Fibroblast of pulmonary artery (primary cell): ENCODE results near the gene PAFAH1B2.
"Not testable (repeated sequence)": the region's sequence is repeated elsewhere in the genome, so short reads cannot be mapped to it uniquely, and the experiment has no call there.

ENCODE experiments used
- DNase-seq: peaks from one replicate; pipeline ENCODE4 v3.0.0-alpha.2; 2010; ENCODE audit warnings: low read depth
- H3K4me3 ChIP-seq: replicated peaks from 2 replicates; pipeline ENCODE4 v1.5.1; 2011; ENCODE audit warnings: low read depth, mild to moderate bottlenecking, control low read depth, low read length, moderate library complexity
- TF ChIP-seq, protein P1 (sequence below): IDR thresholded peaks from 2 replicates; pipeline ENCODE4 v1.5.1; 2011; ENCODE audit warnings: mild to moderate bottlenecking, control low read depth, low read length, inconsistent platforms; ENCODE audit errors: missing control alignments

Gene PAFAH1B2

GRCh38 chr11:117110294-117110950 is 33.7 kb upstream of the PAFAH1B2 start:
- TF ChIP-seq, protein P1, sequence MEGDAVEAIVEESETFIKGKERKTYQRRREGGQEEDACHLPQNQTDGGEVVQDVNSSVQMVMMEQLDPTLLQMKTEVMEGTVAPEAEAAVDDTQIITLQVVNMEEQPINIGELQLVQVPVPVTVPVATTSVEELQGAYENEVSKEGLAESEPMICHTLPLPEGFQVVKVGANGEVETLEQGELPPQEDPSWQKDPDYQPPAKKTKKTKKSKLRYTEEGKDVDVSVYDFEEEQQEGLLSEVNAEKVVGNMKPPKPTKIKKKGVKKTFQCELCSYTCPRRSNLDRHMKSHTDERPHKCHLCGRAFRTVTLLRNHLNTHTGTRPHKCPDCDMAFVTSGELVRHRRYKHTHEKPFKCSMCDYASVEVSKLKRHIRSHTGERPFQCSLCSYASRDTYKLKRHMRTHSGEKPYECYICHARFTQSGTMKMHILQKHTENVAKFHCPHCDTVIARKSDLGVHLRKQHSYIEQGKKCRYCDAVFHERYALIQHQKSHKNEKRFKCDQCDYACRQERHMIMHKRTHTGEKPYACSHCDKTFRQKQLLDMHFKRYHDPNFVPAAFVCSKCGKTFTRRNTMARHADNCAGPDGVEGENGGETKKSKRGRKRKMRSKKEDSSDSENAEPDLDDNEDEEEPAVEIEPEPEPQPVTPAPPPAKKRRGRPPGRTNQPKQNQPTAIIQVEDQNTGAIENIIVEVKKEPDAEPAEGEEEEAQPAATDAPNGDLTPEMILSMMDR: no peak
- no peak for DNase-seq
- no peak overlapping the region for H3K4me3 ChIP-seq

GRCh38 chr11:117112497-117112896 is 31.6 kb upstream of the PAFAH1B2 start:
- H3K4me3 ChIP-seq, DNase-seq: not testable (repeated sequence)

DNA sequence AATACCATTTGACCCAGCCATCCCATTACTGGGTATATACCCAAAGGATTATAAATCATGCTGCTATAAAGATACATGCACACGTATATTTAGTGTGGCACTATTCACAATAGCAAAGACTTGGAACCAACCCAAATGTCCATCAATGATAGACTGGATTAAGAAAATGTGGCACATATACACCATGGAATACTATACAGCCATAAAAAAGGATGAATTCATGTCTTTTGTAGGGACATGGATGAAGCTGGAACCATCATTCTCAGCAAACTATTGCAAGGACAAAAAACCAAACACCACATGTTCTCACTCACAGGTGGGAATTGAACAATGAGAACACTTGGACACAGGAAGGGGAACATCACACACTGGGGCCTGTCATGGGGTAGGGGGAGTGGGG is 31.1 kb upstream of the PAFAH1B2 start:
- DNase-seq: not testable (repeated sequence)

DNA sequence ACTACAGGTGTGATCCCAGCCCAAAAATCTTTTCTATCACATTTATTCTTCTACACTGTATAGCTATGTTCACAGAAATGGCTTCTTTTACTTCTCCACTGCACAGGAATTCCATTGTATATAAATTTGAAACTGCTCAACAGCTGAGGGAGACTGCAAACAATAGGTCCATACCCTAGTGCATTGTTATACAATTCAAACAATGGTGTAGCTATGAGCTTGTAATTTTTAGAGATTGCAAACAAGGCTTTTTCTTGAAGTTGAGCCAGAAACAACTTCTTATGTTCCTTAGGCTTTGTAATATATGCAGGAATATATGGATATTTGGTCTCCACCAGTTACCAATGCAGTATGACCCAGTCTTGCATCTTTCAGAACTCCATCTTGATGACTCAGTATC is 26.4 kb upstream of the PAFAH1B2 start:
- TF ChIP-seq, protein P1: no peak
- no peak overlapping the region for H3K4me3 ChIP-seq
- peak; percentile 59 for DNase-seq

More for the DNA sequence above, 31.1 kb upstream of the PAFAH1B2 start:
- H3K4me3 ChIP-seq: not testable (repeated sequence)

- no peak for DNase-seq
- TF ChIP-seq, protein P1: no peak
These were observed 22.9 kb upstream of the PAFAH1B2 start for GRCh38 chr11:117121176-117121575.

GRCh38 chr11:117122556-117122955 is 21.5 kb upstream of the PAFAH1B2 start:
- DNase-seq: no peak
- TF ChIP-seq, protein P1: no peak
- H3K4me3 ChIP-seq: no peak overlapping the region

More at GRCh38 chr11:117121176-117121575, 22.9 kb upstream of the PAFAH1B2 start:
- H3K4me3 ChIP-seq: no peak overlapping the region

DNA sequence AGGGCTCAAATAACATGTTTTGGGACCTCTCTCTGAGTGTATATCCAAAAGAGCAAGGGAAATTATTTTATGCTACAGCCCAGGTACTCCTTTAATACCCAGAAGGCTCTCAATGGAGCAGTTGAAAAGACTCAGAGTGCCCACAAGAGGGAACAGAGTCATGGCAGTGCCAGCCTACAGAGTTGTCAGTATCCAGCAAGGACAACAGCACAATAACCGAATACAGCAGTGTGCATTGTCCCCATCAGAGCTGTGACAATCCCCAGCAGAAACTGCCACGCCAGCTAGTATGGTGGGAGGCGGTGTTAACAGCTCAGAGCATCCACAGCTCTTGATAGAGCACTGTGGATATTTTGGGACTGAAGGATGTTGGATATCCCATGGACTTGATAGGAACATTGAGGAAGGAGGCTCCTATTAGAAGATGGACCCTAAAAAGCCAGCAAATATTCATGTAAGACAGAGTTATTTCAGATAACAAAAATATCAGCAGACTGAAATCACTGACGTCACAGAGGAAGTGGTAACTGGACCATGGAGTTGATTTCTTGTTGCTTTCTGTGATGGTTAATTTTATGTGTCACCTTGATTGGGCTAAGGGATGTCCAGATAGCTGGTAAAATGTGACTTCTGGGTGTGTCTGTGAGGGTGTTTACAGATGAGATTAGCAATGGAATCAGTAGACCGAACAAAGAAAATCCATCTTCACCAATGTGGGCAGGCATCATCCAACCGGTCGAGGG is 17.7 kb upstream of the PAFAH1B2 start:
- TF ChIP-seq, protein P1: no peak

More for the DNA sequence above, 17.7 kb upstream of the PAFAH1B2 start:
- DNase-seq: no peak
- no peak overlapping the region for H3K4me3 ChIP-seq
